ENCODE results near the gene KLHL33.

The KLHL33 gene, protein sequence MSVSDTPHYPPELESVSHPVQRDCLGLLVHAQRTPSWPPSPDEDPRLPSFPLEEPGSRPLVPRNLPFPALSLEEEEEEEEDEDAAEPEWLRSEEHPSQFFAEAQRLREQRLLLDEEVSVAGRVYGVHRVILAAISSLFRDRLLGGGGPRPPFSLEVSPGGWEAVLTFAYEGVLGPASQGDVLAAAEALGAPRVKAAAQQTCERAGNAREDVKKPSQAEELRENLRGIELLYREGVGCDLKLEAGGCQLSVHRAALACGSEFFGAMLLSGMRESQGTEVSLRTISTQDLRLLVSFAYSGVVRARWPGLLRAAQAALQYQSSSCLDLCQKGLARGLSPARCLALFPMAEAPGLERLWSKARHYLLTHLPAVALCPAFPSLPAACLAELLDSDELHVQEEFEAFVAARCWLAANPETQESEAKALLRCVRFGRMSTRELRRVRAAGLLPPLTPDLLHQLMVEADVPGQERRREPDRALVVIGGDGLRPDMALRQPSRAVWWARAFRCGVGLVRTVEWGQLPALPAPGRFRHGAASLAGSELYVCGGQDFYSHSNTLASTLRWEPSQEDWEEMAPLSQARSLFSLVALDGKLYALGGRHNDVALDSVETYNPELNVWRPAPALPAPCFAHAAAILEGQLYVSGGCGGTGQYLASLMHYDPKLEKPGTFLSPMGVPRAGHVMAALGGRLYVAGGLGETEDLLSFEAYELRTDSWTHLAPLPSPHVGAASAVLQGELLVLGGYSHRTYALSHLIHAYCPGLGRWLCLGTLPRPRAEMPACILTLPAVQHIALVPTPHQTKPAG

DNA sequence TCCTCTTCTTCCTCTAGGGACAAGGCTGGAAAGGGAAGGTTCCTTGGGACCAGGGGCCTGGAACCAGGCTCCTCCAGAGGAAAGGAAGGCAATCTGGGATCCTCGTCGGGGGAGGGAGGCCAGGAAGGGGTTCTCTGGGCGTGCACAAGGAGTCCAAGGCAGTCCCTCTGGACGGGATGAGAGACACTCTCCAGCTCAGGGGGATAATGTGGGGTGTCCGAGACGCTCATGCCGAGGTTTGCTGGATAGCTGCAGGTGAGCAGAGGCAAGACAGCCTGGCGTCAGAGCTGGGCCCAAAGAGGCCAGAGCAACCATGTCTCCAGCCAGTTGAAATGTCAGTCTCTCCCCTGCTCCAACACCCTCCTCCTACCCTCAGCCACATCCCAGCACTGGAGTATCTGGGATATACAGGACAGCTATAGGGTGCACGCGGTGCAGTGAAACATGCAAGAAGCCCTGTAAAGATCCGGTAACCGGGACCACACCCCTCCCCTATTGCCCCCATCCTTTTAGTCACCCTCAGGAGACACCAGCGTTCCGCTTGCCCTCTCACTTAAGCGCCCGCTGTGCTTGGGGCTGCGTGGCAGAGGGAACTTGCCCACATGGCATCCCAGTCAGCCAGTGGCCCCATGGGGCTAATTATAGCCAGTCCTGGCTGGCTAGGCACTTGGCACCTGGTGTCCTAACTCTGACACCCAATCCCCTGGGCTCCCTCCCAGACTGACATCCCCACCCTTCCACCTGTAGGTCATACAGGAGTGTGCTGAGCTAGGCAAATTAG, at the start of gene KLHL33:
KLHL33 (minus strand) TSS at position 585 of the 781 bp plus-strand sequence; CDS start at position 230, 355 bp downstream.
- FAIRE-seq (no peak), DNase-seq (ENCODE audit: low spot score) (no peak)

DNA sequence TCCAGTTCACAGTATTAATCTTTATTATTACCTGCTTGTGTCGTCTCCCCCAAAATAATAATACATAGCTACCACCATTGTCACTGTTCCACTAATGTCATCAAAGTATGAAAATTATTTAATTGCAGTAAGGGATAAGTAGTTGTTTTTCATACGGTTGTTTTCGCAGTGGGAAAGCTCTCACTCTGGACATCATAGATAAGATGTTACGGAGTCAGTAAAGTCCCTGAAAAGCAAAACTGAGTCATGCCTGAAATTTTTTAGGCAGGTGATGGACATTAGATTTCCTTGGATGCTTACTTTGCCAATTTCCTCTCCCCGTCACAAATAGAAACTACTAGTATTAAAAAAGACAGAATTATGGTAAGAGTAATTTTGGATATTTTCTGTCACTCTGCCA, 46.4 kb upstream of the KLHL33 start:
- FAIRE-seq (no peak), DNase-seq (ENCODE audit: low spot score) (no peak)

DNA sequence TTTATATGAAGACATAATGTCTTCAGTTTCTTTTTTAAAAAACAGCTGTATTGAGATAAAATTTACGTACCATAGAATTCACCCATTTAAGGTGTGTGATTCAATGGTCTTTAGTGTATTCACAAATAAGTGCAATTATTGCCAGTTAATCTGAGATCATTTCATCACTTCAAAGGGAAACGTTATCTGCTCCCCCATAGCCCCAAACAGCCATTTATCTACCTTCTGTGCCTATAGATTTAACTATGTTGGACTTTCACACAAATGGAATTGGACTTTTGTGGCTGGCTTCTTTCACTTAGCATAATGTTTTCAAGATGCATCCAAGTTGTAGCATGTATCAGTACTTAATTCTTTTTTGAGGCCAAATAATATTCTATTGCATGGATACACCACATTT, 42.9 kb upstream of the KLHL33 start:
- FAIRE-seq: no peak
- no peak for DNase-seq (ENCODE audit: low spot score)

DNA sequence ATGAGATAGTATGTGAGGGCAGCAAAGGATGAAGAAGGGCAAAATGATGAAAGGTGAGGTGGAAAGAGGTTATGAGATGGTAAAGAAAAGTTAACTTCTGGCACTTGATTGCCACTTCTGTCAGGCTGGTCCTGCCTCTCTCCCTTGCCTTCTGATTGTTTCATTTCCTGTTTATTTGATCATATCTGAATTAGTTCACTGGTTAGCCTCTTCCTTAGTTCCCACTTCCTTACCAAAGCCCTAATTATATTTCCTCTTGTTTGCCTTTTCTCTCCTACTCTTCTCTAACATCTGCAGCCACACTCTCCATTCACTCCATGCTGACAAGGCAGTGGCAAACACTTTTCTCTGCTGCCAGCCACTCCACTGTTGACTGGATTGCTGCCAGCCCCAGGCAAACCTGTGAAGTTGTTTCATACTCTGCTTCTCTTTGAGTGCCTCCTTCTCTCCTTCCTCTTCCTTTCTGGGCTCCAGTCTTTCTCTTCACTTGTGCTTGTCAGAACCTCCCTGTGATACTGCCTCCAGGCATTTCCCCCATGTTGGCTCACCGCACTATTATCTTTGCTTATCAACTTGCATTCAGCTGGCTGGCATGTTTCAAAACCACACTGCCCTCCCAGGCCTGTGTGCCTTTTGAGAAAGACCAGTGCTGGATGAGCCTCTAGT, 41.4 kb upstream of the KLHL33 start:
- FAIRE-seq: no peak
- no peak for DNase-seq (ENCODE audit: low spot score)

DNA sequence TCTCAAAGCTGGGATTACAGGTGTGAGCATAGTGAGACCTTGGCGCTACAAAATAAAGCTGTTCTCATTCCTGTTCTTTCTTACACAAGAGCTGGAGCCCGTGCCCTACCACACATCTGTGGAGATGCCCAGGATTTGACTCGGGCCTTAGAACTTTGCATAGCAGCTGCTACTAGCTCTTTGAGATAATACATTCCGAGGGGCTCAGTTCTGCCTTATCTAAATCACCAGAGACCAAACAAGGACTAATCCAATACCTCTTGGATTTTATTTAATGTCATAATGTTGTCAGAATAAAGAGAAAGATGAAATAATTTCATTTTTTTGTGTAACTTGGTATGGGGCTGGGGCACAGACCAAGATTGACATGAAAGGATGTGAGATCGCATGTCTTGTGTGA, 40.8 kb upstream of the KLHL33 start:
- DNase-seq (ENCODE audit: low spot score) (no peak), FAIRE-seq (no peak)

DNA sequence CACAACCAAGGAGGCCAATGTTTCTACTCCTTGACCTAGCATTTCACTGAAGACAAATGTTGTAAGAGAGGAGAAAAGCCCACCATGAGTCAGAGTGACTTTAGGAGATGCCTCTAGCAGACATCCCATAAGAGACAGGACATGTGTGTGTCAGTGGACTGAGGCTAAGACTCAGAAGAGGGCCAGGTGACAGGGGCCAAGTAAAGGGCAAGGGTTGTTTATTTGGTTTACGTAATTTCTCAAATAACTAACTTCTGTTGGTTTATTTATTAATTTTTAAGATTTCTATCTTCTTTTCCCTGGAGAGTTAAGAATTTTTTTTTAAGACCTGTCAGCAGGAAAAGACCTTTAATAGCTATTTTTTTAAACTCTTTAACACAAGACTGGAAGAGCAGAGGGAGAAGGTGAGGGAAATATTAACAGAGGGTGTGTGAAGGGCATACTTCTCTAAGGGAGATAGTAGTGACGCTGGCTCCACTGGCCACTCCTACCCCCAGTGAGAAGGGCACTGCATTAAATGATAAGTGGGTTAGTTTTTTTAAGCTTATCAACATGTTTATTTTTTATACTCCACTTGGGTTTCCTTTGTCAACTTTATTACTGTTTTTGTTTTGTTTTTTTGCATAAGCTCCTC, 36.7 kb upstream of the KLHL33 start:
- no peak for DNase-seq (ENCODE audit: low spot score)
- FAIRE-seq: no peak

DNA sequence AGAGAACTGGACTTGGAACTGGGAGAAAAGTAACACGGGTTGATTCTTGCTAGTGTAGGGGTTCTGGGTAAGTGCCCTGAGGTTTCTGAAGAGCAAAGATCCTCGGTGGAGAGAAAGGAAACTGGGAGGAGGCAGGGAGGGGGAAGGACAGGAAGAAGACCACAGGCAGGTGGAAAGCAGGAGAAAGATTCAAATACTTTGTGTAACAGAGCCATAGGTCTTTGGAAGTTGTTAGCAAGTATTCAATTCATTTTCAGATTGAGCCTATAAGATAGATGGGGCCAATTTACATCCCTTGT, 34.6 kb upstream of the KLHL33 start:
- no peak for FAIRE-seq
- DNase-seq (ENCODE audit: low spot score): no peak

DNA sequence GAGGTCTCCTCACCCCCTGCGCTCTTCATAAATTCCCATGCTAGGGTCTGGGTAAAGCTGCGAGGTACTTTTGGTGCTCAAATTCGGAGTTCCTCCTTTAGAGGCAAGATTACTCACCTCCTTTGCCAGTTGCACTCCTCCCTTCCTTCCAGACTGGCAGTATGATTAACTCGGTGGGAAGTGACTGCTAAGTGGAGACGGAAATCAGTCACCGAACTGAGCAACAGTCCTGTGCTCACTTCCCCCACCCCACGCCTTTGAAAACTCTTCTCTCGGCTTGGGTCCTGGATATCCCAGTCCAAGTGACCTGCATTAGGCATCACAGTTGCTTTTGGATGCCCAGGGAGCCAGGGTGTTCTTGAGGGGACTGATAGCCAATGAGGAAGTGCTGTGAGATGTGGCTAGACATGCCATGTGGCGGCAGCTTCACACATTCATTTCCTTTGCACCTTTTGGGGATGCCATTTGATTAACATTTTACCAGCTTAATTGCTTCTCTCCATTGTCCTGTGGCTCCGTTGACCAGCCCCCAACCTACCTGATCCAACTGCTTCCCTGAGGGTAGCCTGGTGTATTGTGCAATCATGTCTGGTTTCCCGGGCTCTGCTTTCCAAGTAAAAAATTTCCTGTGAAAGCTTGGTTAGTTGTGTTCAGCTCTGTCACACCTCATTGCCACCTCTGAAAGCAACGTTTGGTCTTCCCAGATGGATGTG, 34.1 kb upstream of the KLHL33 start:
- peak; percentile 75 for DNase-seq (ENCODE audit: low spot score)
- FAIRE-seq: no peak

DNA sequence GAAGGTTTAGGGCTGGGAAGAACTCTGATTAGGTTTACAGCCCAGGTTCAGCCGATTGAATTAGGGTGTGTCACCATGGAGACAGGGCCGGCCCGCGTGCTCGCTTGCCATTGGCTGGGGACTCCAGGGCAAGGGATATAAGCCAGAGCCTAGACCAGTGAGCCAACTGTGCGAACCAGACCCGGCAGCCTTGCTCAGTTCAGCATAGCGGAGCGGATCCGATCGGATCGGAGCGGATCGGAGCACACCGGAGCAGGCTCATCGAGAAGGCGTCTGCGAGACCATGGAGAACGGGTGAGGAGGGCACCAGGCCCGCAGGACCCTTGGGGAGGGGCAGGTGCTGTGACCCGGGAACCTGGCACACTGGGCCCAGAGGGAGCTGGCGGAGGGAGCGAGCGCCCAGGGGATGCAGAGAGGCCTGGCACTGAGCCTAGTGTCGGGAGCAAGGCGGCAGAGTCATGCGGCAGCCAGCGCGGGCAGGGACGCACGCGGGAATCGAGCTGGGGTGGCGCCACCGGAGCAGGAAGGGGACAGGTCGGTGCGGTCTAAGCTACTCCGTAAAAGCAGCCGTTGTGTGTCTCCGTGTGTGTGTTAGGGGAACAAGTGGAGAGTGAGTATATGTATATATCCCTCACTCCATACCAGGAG, 33.4 kb upstream of the KLHL33 start, which contains the start of gene PNP:
PNP (plus strand) TSS at position 165 of the 648 bp plus-strand sequence; CDS start at position 284, 119 bp downstream.
- no peak for FAIRE-seq
- peak; percentile 74 for DNase-seq (ENCODE audit: low spot score)

DNA sequence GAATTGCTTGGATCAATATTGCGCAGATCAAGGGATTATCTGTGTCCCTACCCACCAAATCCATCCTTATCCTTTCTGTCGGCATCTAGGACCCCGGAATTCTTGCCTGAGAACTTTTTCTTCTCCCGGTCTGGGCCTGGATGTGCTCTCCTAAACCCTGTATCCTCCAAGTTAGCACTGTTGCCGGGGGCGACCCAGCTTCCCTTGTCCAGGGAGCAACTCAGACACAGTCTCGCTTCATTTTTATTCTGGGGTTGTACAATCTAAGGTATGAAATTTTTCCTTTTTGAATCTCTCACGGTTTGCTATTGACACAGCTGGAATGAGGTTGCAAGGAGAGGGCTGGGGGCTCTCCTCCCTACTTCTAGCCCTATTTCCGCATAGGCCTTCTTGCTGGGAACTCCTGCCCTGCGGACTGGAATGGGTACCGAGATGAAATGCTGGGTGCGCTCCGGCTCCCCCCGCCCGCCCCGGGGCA, 32.8 kb upstream of the KLHL33 start:
- no peak for FAIRE-seq
- DNase-seq (ENCODE audit: low spot score): no peak

DNA sequence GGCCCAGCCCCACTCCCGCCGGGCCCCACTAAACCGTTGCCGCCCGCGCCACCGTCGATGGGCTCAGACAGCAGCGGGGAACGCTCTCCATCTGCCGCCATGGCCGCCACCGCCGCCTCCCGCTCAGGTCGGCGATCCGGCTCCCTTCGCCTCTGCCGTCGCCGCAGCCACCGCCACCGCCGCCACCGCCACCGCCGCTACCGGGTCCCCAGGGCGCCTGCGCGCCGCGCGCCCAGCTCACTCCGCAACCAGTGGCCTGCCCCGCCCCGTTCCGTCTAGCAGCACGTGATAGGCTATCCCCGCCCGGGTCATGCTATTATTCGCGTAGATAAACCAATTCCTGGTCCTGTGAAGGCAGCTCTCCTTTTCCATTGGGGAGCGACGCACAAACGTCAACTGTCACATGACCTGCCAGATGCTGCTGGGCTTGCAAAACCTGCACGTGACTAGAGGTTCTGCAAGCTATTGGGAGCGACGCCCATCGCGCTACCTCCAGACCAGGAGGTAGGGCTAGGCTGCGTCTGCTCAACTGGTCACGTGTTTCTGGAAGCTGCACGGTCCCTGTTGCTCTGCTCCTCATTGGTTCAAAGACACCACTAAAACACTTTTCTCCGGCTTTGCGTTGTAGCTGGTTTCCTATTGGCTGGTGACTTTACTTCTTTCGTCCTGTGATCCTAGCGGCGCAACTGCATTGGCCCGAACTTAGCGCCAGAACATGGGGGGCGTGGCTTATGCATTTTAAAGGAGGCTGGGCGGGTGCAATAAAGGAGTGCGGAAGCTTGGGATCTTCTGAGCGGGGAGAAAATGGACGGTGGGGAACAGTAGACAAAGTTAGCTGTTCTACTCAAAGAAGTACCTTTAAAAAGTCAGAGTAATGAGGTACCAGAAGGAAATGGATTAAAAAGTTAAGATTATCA, 25.5 kb upstream of the KLHL33 start, which contains the start of gene PIP4P1:
PIP4P1 (minus strand) TSS at position 210 of the 917 bp plus-strand sequence; CDS start at position 101, 109 bp downstream.
- peak; percentile 96 for DNase-seq (ENCODE audit: low spot score)
- FAIRE-seq: peak; percentile 78

DNA sequence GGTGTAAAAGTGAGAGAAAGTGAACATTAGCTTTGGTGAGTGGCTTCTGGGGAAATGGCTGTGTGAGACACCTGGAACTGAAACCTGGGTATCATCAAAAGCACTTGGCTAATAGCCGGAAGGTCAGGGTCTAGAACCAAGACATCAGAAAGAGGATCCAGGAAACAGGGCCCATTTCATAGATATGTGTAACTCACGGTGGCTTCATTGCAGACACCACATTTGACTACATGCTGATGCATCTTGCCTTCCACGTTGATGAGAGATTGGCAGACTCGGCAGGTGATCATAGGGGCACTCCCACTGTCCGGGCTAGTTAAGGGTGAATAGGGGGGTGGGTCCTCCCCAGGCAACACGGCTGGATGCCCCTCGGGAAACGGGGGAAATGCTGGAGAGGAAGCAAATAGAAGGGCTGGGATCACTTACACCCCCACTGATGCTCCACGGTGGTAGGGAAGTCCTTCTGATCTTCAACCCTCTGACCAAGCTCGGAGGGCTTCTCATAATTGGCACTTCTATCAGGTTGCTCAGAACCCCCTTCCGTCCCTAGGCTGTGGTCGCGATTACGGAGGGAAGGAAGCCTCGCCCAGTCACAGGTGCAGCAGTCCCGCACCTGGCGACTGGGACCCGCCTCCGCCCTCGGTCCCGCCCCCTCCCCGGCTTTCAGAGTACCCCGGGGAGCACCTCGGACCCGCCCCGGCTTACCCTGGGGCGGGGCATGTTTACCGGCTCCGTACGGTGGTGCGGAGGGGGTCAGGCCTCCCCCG, 24.7 kb upstream of the KLHL33 start:
- FAIRE-seq (no peak), DNase-seq (ENCODE audit: low spot score) (no peak)

DNA sequence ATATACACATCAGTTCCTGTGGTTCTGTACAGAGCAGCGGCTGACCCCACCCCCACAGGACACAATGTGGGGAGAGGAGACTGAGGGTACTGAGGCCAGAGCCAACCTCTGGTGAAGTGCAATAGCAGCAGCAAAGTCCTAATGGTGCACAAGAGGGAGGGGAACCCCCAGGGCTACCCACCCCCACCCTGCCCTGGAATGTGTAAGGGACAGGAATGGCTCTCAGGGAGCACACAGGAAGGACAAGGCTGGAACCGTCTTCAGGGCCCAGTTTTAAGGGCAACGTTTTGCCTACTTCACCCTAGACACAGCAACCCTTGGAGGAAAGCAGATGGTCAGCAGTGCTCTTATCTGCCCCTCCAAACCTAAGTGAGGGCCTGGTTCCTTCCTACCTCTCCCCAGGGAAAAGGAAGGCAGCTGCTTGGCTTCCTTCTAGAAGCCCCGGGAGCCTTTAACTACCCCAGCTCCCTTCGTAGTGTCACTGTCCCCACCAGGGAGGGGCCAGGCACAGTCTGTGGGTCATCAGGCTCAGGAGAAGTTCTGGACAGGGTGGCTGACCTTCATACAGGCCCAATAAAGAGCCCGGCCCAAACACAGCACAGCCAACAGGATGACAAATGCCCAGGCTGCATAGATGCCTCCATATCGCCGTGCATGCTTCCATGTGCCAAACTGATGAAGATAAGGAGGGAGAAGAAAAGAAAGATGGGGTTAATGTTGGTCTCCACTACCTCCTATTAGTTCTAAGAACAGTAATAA, 22.2 kb upstream of the KLHL33 start:
- DNase-seq (ENCODE audit: low spot score): no peak
- no peak for FAIRE-seq

DNA sequence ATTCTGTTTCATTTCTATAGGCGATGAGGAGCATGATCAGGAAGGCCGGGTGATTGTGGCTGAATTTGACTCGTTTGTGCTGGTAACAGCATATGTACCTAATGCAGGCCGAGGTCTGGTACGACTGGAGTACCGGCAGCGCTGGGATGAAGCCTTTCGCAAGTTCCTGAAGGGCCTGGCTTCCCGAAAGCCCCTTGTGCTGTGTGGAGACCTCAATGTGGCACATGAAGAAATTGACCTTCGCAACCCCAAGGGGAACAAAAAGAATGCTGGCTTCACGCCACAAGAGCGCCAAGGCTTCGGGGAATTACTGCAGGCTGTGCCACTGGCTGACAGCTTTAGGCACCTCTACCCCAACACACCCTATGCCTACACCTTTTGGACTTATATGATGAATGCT, 21.0 kb upstream of the KLHL33 start:
- no peak for DNase-seq (ENCODE audit: low spot score)
- FAIRE-seq: no peak

DNA sequence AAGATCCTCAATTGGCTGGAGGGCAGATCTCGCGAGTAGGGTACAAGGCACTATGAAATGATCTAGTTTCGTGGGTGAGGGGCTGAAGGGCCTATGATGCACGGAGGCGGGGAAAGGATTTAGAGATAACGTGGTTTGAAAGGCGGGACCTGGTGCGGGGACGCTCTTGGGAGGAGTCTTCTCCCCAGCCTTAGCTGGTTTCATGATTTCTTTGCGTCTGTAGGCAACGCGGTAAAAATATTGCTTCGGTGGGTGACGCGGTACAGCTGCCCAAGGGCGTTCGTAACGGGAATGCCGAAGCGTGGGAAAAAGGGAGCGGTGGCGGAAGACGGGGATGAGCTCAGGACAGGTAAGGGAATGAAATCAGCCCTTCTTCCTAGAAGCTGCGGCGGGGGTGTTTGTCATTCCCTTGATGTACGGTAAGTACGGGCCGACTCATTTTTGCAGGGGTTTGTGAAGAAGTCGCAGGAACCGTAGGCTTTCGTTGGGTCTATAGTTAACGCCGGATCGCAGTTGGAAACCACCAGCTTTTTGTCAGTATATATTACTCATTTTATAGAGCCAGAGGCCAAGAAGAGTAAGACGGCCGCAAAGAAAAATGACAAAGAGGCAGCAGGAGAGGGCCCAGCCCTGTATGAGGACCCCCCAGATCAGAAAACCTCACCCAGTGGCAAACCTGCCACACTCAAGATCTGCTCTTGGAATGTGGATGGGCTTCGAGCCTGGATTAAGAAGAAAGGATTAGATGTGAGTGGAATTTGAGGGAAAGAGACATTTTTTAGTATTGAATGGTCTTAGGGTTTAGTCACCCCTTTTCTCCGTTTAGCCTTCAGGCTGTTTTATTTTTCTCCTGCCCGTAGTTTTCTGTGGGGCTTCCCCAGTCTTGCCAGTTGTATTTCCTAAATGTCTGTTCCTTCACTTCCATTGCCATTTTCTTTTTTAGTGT, 19.7 kb upstream of the KLHL33 start:
- FAIRE-seq (no peak), DNase-seq (ENCODE audit: low spot score) (peak; percentile 57)

Measured in RCC 7860 (cell line).